Ishikawa (cell line): ENCODE measurements around the gene CSTF2T.

ENCODE experiments used
- EP300 ChIP-seq: IDR thresholded peaks from 2 replicates; pipeline ENCODE4 v1.6.1; 2012; ENCODE audit warnings: borderline replicate concordance
- TEAD4 ChIP-seq: IDR thresholded peaks from 2 replicates; pipeline ENCODE4 v1.6.1; 2012

- no peak for TF ChIP-seq TEAD4
- TF ChIP-seq EP300 = no peak
These were observed 24.3 kb downstream of the CSTF2T start for GRCh38 chr10:51675088-51675487.
